Thyroid gland (tissue), 4 donors: ENCODE results near the gene KDF1. TPM values are rescaled to one million over a fixed set of nuclear protein-coding genes. Genes with fewer than 3 reads are reported as not detected.
A peak's percentile ranks its signal among the peaks of the same experiment; 100 is the strongest.

Experiments
- DNase-seq, 2 donors: peaks; one replicate each; pipeline ENCODE4 v3.0.0-alpha.2; 2019
- H3K27ac ChIP-seq, 3 donors: fragments of 200-600 bp; sonication (generic); 1 replicate in 2 of 3; 2 replicates in 1 of 3; pipeline ENCODE4 v1.5.1; 2016 to 2019; ENCODE audit warnings: mild to moderate bottlenecking in 1 of 3, moderate library complexity in 1 of 3
- H3K27me3 ChIP-seq: fragments of 200-600 bp; sonication (generic); one replicate; pipeline ENCODE4 v1.5.1; 2019
- H3K36me3 ChIP-seq, 2 donors: fragments of 200-600 bp; sonication (generic); one replicate each; pipeline ENCODE4 v1.5.1; 2016 to 2019
- H3K4me1 ChIP-seq, 2 donors: fragments of 200-600 bp; sonication (generic); one replicate each; pipeline ENCODE4 v1.5.1; 2017 to 2019
- H3K4me3 ChIP-seq, 3 donors: fragments of 200-600 bp; sonication (generic); replicated peaks in 1 of 3; 1 replicate in 2 of 3; 2 replicates in 1 of 3; pipeline ENCODE4 v1.5.1; 2016; ENCODE audit warnings: mild to moderate bottlenecking in 1 of 3
- H3K9me3 ChIP-seq: fragments of 200-600 bp; sonication (generic); one replicate; pipeline ENCODE4 v1.5.1; 2017
- POLR2A ChIP-seq, 2 donors: fragments of 450-650 bp; IDR thresholded peaks; one replicate each; pipeline ENCODE4 v1.6.1; 2017; ENCODE audit warnings: antibody characterized with exemption in 2 of 2, mild to moderate bottlenecking in 2 of 2, moderate library complexity in 1 of 2
- WGBS, 2 donors: methylation state at CpG; one replicate each; pipeline ENCODE4 v1.1.5; 2017; 5-methylcytosine and 5-hydroxymethylcytosine counted together
- intact Hi-C: fragments of 100-400 bp; cut with DNase I; formaldehyde crosslinking; loops from one replicate; pipeline ENCODE4 v1.15.1; 2023
- total RNA-seq, 4 donors: library from RNA; depleted of rRNA; stranded (reverse); fragments of >200 nt; gene quantifications; one replicate each; pipeline ENCODE4 v1.2.3, GENCODE V29; 2016
- TF ChIP-seq, protein P1 (sequence below), 6 experiments: fragments of 200-600 bp in 3 of 6; fragments of 450-650 bp in 3 of 6; sonication (generic) in 3 of 6; IDR thresholded peaks; one replicate each; pipeline ENCODE4 v1.5.1; 2016 to 2019; ENCODE audit warnings: antibody characterized with exemption in 6 of 6, mild to moderate bottlenecking in 2 of 6, inconsistent platforms in 1 of 6, moderate library complexity in 1 of 6

Gene KDF1
- total RNA-seq, 4 donors from 2014 or later = 13.2 to 30.3 (median 22.6) TPM

DNA sequence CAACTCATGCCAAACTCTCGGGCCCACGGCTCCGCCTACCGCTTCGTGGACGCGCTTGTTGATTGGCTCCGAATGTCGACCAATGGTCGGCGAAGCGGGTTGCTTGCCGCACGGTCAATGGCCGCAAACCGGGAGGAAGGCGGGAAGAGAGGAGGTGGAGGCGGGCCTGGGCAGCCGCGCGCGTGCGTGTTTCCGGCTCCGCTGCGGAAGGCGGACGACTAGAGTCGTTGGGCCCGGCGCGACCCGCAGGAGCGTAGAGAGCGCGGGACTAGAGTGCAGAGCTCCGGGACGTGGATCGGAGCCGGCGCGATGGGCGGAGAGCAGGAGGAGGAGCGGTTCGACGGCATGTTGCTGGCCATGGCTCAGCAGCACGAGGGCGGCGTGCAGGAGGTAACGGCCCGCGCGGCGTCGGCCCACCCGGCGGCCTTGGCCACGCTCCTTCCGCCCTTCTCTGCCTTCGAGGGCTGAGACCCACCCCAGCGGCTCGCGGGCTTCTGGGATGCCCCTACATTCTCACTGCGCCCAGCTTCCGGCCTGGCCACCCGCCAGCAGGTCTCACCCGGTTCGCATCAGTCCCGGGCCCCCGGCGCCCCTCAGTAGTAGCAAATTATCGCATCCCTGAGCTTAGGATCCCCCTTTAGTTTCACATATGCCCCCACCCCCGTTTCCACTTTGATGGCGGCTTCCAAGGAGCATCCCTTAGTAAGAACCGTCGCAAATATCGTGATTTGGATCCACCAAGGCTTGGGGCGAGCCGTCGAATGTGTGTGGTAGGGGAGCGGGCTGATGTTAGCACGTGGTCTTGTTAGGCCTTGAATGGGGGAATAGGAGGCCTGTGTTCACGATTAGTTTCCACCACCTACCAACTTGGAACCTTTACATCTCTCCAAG lies 38.5 kb downstream of the KDF1 start, which contains the start of gene NUDC:
Gene NUDC (plus strand): TSS at position 204 of the 891 bp plus-strand sequence. CDS start 106 bp downstream, at position 310.
- intact Hi-C loops = no loop called here
- peak within 1 kb of the TSS; percentile 44 to 85 (median 79) for H3K4me3 ChIP-seq
- peaks cover 13 to 19% of the 10 kb centered on the region in 2 donors for H3K4me1 ChIP-seq
- H3K36me3 ChIP-seq = peaks cover 22 to 28% of the 10 kb centered on the region in 2 donors
- peak; percentile 97 to 98 for DNase-seq
- TF ChIP-seq POLR2A (IDR thresholded peaks at IDR 0.05) = peak; percentile 37 to 95
- TF ChIP-seq, protein P1, sequence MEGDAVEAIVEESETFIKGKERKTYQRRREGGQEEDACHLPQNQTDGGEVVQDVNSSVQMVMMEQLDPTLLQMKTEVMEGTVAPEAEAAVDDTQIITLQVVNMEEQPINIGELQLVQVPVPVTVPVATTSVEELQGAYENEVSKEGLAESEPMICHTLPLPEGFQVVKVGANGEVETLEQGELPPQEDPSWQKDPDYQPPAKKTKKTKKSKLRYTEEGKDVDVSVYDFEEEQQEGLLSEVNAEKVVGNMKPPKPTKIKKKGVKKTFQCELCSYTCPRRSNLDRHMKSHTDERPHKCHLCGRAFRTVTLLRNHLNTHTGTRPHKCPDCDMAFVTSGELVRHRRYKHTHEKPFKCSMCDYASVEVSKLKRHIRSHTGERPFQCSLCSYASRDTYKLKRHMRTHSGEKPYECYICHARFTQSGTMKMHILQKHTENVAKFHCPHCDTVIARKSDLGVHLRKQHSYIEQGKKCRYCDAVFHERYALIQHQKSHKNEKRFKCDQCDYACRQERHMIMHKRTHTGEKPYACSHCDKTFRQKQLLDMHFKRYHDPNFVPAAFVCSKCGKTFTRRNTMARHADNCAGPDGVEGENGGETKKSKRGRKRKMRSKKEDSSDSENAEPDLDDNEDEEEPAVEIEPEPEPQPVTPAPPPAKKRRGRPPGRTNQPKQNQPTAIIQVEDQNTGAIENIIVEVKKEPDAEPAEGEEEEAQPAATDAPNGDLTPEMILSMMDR (IDR thresholded peaks at IDR 0.05) = no peak
- H3K27me3 ChIP-seq = no peaks in the 10 kb centered on the region
- 1% methylated on average over 51 to 62 of the region's 83 CpGs for WGBS, 2 donors
- no peaks in the 10 kb centered on the region for H3K9me3 ChIP-seq
- peak within 1 kb of the TSS; percentile 49 to 100 (median 93) for H3K27ac ChIP-seq

GRCh38 chr1:26921126-26921539 lies 39.1 kb downstream of the KDF1 start:
- H3K36me3 ChIP-seq = peaks cover 16 to 21% of the 10 kb centered on the region in 2 donors
- no peaks in the 10 kb centered on the region for H3K27me3 ChIP-seq
- H3K4me1 ChIP-seq = peaks cover 13 to 19% of the 10 kb centered on the region in 2 donors
- intact Hi-C loops = no loop called here
- no peak for DNase-seq
- peak overlapping the region; percentile 7 to 100 (median 93) for H3K27ac ChIP-seq
- peak overlapping the region in 1 of 3 donors; percentile 79 for H3K4me3 ChIP-seq
- no peaks in the 10 kb centered on the region for H3K9me3 ChIP-seq
- WGBS, 2 donors = 22 to 24% methylated on average over 7 of the region's 7 CpGs
- TF ChIP-seq POLR2A (IDR thresholded peaks at IDR 0.05) = no peak

- intact Hi-C loops = no loop called here
- no peak overlapping the region for H3K27ac ChIP-seq
- WGBS, 2 donors = 32 to 52% methylated on average over 5 of the region's 5 CpGs
- H3K4me3 ChIP-seq = no peak overlapping the region
- peak; percentile 40 to 62 for DNase-seq
- peaks cover 7 to 11% of the 10 kb centered on the region in 2 donors for H3K4me1 ChIP-seq
- H3K36me3 ChIP-seq = no peaks in the 10 kb centered on the region
- no peaks in the 10 kb centered on the region for H3K27me3 ChIP-seq
- H3K9me3 ChIP-seq = no peaks in the 10 kb centered on the region
- no peak for TF ChIP-seq POLR2A (IDR thresholded peaks at IDR 0.05)
- TF ChIP-seq, protein P1 (IDR thresholded peaks at IDR 0.05) = no peak
Measured at GRCh38 chr1:26915204-26915842, 44.9 kb downstream of the KDF1 start.

DNA sequence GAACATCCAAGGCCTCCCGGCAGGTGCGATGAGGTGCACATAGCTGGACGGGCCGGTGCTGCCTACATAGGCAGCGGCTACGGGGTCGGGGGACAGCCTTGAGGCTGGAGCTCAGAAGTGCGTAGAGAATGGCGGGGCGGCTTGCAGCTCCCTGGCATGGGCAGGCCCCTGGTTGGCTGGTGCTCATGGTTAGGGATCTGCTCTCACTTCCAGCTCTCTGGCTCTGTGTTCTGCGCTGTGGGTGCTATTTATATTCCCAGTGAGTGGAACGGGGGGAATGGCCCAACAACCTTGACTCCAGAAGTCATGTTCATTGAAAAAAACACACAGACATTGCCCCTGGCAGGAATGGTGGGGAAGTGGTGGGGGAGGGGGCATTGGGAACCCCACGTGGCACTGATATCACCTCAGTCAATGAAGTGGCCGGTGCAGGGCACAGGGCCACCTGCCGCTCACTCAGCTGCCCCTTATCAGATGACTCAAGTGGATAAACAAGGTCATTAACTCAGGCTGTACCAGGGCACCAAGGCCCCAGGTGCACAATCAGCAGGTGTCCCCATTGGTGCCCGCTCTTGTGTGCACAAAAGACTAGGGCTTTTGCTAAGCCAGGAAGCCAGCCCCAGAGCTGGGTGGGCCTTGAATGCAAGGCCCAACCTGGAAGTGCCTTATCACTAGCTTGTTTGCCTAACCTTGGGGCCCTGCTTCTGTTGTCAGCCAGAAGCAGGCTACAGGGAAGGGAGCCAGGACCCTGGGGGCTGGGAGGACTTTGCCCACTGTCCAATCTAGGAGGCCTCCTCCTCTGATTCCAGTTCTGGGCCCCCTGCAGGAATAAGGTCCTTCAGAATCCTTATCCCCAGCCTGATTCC lies 46.3 kb downstream of the KDF1 start, which contains the start of gene NR0B2:
Gene NR0B2 (minus strand): TSS at position 222 of the 866 bp plus-strand sequence. CDS start 35 bp downstream, at position 187.
- peak; percentile 80 to 83 for DNase-seq
- Histone ChIP-seq H3K27ac (peak within 1 kb of the TSS; percentile 64 to 80 (median 74)), H3K36me3 (no peaks in the 10 kb centered on the region), H3K4me1 (peaks cover 7 to 11% of the 10 kb centered on the region in 2 donors), H3K9me3 (no peaks in the 10 kb centered on the region), H3K4me3 (no peak within 1 kb of the TSS), H3K27me3 (no peaks in the 10 kb centered on the region)
- no peak for TF ChIP-seq POLR2A (IDR thresholded peaks at IDR 0.05)
- TF ChIP-seq, protein P1 (IDR thresholded peaks at IDR 0.05) = no peak
- intact Hi-C loops = no loop called here
- WGBS, 2 donors = 43 to 74% methylated on average over 7 to 16 of the region's 16 CpGs

DNA sequence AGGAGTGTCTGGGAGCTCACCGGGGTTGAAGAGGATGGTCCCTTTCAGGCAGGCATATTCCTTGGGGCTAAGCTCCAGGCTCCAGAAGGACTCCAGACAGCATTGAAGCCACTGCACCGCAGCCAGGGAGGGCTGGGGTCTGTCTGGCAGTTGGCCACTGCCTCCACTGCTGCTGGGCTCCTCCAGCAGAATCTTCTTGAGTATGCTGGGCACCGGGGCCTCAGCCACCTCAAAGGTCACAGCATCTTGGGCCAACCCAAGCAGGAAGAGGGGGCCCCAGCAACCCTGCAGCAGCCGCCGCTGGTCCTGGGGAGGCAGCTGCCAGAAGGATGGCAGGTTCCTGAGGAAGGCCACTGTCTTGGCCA lies 46.9 kb downstream of the KDF1 start:
- no peak for DNase-seq
- Histone ChIP-seq H3K4me1 (peaks cover 7 to 11% of the 10 kb centered on the region in 2 donors), H3K27ac (peak overlapping the region; percentile 62 to 74 (median 64)), H3K4me3 (no peak overlapping the region), H3K27me3 (no peaks in the 10 kb centered on the region), H3K9me3 (no peaks in the 10 kb centered on the region), H3K36me3 (no peaks in the 10 kb centered on the region)
- intact Hi-C loops = no loop called here
- TF ChIP-seq, protein P1 (IDR thresholded peaks at IDR 0.05) = no peak
- no peak for TF ChIP-seq POLR2A (IDR thresholded peaks at IDR 0.05)
- WGBS, 2 donors = 80% methylated on average over 1 to 3 of the region's 5 CpGs
